GM19395 (cell line): Measurements from ENCODE around the gene PRKN.

Experiments
- ATAC-seq: cut with Tn5 transposase; IDR thresholded peaks from one replicate; pipeline ENCODE4 v1.9.1; 2021; ENCODE audit warnings: mild to moderate bottlenecking, moderate library complexity; ENCODE audit not compliant: unreplicated experiment

The PRKN gene

DNA sequence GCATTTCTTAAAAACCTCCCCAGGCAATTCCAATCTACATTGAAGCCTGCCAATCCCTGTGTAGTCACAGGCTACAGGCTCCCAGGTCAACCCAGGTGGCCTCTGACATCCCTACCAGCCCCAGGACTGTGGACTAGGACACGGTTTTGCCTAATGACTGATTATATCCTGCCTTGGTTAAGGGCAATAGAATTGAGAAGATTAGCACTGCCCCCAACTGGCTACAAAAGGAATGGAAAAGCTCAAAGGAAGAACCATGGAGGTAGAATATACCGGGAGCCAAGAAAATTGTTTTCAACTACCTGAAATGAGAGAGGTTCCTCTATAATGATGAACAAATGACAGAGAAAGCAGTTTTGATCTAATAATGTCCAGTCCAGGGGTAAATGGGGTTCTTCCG lies 1032.6 kb downstream of the PRKN start:
- peak; percentile 83 for ATAC-seq

GRCh38 chr6:161686655-161687054 lies 1040.9 kb downstream of the PRKN start:
- ATAC-seq, result no peak

GRCh38 chr6:161684731-161685475 lies 1042.7 kb downstream of the PRKN start:
- no peak for ATAC-seq

- ATAC-seq, result no peak
Observed at GRCh38 chr6:161683400-161683799, 1044.2 kb downstream of the PRKN start.

DNA sequence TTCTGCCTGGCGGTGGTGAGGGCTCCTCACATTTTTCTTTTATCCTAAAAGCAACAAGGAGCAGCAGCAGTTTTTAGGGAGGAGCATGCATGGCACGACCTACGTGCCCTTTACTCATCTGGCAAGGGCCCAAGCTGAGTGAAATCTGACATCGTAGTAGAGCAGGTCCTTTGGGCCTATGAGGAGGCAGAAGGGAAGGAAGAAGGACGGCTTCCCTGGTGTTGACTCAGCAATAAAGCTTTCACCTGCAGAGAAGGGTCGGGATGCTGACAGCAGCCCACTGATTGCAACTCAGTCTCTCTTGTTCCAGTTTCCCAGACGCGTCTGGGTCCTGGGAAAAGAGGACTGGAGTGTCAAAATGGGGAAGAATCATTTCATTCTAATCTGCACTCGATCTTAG lies 1044.6 kb downstream of the PRKN start:
- no peak for ATAC-seq

DNA sequence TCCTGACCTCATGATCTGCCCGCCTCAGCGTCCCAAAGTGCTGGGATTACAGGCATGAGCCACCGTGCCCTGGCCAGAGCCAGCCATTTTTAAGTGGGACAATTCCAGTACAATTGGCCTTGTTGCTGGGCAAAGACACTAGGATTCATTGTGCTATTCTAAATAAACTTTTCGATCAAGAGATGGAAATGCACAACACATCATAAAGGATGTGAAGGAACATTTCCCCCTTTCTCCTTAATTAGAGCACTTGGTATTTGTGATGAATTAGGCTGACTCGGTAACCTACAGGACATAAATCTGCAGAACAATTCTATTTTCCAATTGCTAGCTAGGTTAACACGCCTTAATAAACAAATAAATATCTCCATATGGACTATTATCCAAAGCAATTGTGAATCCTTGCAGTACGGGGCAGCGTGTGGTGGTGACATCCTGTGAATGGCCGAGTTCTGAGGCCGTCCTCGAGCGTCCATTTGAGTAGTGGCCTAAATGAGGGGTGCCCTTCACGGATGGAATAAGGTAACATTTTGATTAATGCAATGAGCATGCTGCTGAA lies 1047.5 kb downstream of the PRKN start:
- ATAC-seq, result no peak

GRCh38 chr6:161677188-161677587 lies 1050.4 kb downstream of the PRKN start:
- no peak for ATAC-seq

DNA sequence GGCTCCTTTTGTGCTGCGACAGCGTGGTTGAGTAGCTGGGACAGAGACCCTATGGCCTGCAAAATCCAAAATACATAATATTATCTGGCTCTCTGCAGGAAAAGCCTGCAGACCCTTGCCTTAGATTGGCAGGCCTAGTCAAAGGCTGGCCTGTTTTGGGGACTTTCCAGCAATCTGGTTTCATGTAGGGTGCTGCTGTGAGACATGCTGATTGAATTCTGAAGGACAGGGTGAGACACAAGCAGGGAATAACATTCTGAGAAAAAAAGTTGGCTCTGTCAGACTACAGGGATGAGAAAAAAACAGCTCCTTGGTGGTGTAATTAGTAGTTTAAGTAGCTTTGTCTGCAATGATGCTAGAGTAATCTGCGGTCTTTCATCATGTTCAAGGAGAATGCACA lies 1051.0 kb downstream of the PRKN start:
- no peak for ATAC-seq

DNA sequence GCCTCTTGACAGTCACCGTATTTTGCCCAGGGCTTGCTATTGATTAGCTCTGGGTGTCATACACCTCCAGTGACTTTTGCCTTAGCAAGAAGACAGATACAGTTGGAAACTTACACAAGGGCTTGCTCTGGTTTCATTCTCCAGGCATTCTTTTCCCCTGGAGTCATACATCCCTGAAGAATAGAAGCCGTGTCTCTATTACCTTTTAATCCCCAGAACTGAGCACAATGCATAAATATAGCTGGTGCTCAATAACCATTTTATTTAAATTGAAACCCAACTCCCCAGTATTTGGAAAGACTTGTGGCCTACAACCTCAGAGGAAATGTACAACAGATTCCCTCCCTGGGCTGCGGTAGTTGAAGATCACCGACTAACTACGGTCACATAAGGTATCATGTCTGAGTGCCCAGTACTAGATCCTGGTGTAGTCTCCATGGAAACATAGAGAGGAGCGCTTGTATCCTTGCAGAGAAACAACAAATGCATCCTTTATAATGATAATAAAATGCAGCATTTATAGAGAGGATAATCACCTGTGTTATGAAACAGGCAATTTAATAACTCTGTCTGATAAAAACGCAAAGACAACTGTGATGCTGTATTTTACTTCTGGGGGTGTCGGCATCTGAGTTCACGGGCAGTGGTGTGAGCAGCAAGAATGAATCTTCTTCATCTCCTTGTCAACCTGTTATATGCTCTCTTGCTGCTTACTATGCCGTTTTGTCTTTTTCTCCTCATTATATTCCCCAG lies 1052.5 kb downstream of the PRKN start:
- ATAC-seq, result no peak

DNA sequence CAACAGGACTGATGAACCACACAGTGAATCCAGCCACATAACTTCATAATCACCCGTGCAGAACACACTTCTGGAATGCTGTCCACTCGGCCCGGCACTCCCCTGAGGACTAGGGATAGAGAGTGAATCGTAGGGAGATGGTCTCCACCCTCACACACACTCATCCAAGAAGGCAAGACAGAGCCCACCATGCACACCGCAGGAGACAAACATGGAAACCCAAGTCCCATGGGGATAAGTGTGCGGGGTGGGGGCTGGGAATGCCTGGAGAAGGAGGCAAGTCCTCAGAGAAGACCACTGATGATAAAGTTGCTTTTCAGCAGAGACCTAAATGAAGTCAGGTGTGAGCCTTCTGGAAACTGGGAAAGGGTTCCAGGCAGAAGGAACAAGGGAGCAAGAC lies 1054.5 kb downstream of the PRKN start:
- no peak for ATAC-seq

DNA sequence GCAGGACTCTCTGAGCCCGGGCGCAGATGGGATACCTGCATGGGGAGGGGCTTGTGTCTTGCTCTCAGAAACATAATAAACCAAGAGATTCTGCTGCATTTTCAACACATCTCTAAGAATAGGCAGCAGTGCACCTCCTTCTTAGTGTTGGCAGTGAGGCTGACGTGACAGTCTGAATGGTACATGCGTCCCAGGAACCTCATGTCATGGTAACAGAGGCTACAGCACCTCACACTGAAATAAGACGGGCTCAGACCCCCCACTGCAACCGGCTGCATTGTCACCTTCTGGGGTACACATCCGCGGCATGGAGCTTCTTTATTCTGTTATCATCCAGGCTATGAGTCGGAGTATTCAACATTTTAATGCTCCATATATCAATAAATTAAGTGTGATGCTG lies 1056.4 kb downstream of the PRKN start:
- ATAC-seq, result no peak

- ATAC-seq, result no peak
Observed at GRCh38 chr6:161668665-161669064, 1058.9 kb downstream of the PRKN start.

DNA sequence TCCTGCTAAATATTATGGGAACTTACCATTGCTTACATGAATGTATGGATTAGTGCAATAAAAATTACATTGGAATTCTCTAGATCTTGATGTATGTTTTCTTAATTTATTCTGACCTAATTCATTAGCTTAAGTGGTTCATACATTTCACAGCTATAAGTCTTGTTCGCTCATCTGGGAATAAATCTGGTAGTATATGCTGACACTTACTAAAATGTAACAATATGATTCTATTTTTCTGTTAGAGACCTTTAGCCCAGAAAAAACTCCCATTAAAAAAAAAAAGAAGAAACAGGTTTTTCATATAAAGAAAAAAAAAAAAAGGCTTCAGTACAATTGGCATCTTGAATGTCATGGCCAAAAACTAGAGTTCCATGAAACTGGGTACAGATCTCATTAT lies 1059.6 kb downstream of the PRKN start:
- no peak for ATAC-seq

GRCh38 chr6:161663682-161664081 lies 1063.9 kb downstream of the PRKN start:
- ATAC-seq, result no peak

DNA sequence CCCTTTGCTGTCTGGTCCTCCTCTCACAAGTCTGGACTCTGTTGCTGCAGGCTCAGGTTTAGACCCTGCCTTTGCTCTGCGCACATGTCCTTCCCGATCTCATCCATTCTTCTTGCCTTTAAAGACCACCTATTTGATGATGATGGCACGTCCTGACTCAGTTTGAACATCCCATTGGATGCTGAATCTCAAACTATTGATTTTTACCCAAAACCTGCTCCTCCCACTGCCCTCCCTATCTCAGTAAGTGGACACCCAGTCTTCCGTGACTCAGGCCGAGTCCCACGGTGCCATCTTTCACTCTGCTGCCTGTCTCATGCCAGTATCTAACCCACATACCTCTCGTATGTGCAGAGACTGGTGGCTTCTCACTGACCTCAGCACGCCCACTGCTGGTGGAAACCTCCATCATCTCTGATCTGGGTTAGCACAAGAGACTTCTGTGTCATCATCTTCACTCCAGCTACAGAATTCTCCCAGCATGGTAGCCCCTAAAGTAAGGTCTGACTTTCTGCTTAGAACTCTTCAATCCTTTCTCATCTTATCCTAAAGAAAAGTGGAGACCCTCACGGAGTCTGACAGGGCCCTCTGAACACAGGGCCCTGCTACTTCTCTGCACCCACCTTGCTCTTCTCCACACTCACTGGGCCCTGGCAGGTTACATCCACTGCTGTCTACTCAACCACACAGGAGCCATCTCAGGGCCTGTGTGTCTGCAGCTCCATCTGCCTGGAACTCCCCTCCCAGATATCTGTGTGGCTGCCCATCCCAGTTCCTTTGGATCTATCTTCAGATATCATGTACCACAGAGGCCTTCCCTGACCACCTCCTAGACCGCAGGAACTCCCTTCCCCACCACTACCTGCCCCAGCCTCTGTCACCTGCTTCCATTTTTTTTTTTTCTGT lies 1066.6 kb downstream of the PRKN start:
- no peak for ATAC-seq

GRCh38 chr6:161658211-161658610 lies 1069.4 kb downstream of the PRKN start:
- no peak for ATAC-seq

DNA sequence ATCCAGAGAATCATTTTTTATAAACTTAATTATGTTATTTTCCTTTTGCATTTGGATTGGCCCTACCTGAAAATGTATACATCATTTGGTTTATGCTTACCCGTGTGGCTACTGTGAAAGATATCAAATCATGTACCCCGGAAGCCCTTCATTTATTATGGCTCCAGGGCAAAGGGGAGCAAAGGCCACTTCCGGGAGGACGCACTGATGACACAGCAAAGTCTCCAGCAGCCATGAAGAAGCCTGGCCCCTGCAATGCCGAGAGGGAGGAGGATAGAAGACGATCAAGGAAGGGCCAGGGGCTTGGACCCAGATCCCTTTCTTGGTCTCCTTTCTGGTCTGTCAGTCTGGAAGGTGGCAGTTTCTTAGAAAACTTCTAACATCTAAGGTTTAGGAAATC lies 1073.4 kb downstream of the PRKN start:
- no peak for ATAC-seq

- ATAC-seq, result no peak
Observed at GRCh38 chr6:161651949-161652348, 1075.6 kb downstream of the PRKN start.

DNA sequence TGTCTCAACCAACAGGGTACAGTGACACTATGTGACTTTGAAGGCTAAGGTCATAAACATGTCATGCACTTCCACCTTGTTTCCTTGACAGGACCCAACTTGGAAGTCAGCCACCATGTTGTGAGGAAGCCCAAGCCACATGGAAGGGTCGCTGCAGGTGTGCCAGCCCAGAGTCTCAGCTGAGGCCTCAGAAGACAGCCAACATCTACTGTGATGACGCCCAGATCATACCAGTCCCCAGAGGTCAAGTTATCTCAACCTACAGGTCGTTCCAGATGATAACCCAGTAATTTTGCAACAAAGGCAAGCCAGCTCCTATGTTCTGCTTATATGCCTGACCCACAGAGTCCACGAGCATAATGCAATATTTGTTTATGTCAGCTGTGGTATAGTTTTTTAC lies 1077.7 kb downstream of the PRKN start:
- no peak for ATAC-seq

GRCh38 chr6:161649068-161649467 lies 1078.5 kb downstream of the PRKN start:
- no peak for ATAC-seq

GRCh38 chr6:161647234-161647633 lies 1080.3 kb downstream of the PRKN start:
- ATAC-seq, result no peak
